ENCODE results near the gene GNPTG.

The GNPTG gene

GRCh38 chr16:1309888-1310831 is 41.6 kb upstream of the GNPTG start:
- DNase-seq (ENCODE audit: extremely low read depth, low read depth), result no peak
- no peak for TF ChIP-seq CTCF (IDR thresholded peaks at IDR 0.05; ENCODE audit: low read depth, low read length, missing control alignments)

GRCh38 chr16:1310832-1311200 is 40.9 kb upstream of the GNPTG start:
- DNase-seq (ENCODE audit: extremely low read depth, low read depth), result no peak
- H3K4me3 ChIP-seq (replicated peaks; ENCODE audit: low read depth, low read length), result peak overlapping the region; percentile 75
- TF ChIP-seq CTCF (IDR thresholded peaks at IDR 0.05; ENCODE audit: low read depth, low read length, missing control alignments), result no peak

More at GRCh38 chr16:1309888-1310831, 41.6 kb upstream of the GNPTG start:
- H3K4me3 ChIP-seq (replicated peaks; ENCODE audit: low read depth, low read length), result peak overlapping the region; percentile 75

- peak overlapping the region; percentile 75 for H3K4me3 ChIP-seq (replicated peaks; ENCODE audit: low read depth, low read length)
- DNase-seq (ENCODE audit: extremely low read depth, low read depth), result no peak
- TF ChIP-seq CTCF (IDR thresholded peaks at IDR 0.05; ENCODE audit: low read depth, low read length, missing control alignments), result no peak
These were observed 40.5 kb upstream of the GNPTG start for GRCh38 chr16:1311212-1311737.

GRCh38 chr16:1311738-1312466 is 39.8 kb upstream of the GNPTG start:
- no peak for TF ChIP-seq CTCF (IDR thresholded peaks at IDR 0.05; ENCODE audit: low read depth, low read length, missing control alignments)
- peak overlapping the region; percentile 75 for H3K4me3 ChIP-seq (replicated peaks; ENCODE audit: low read depth, low read length)
- no peak for DNase-seq (ENCODE audit: extremely low read depth, low read depth)

GRCh38 chr16:1312467-1312816 is 39.3 kb upstream of the GNPTG start:
- H3K4me3 ChIP-seq (replicated peaks; ENCODE audit: low read depth, low read length), result peak overlapping the region; percentile 75
- DNase-seq (ENCODE audit: extremely low read depth, low read depth), result no peak
- no peak for TF ChIP-seq CTCF (IDR thresholded peaks at IDR 0.05; ENCODE audit: low read depth, low read length, missing control alignments)

GRCh38 chr16:1312903-1313302 is 38.8 kb upstream of the GNPTG start:
- TF ChIP-seq CTCF (IDR thresholded peaks at IDR 0.05; ENCODE audit: low read depth, low read length, missing control alignments), result no peak

More at GRCh38 chr16:1312903-1313302, 38.8 kb upstream of the GNPTG start:
- no peak overlapping the region for H3K4me3 ChIP-seq (replicated peaks; ENCODE audit: low read depth, low read length)
- no peak for DNase-seq (ENCODE audit: extremely low read depth, low read depth)
